GM23338 (cell line): ENCODE measurements around the gene HEPACAM2. TPM values are rescaled to one million over a fixed set of nuclear protein-coding genes. Genes with fewer than 3 reads are reported as not detected.

Source experiments
- ATAC-seq: fragments of 200-7000 bp; cut with Tn5 transposase; 3 replicates; pipeline ENCODE4 v1.9.1; 2020
- DNase-seq: peaks from one replicate; pipeline ENCODE4 v3.0.0-alpha.2; 2015; ENCODE audit warnings: low spot score
- H2AFZ ChIP-seq: fragments of 200-600 bp; sonication (generic); 2 replicates; pipeline ENCODE4 v1.8.0; 2016; ENCODE audit warnings: antibody characterized with exemption, mild to moderate bottlenecking, moderate library complexity
- H3F3A ChIP-seq: fragments of 200-600 bp; sonication (generic); replicated peaks from 2 replicates; pipeline ENCODE4 v1.8.0; 2017; ENCODE audit warnings: antibody characterized with exemption, mixed run types, low read depth
- H3K27ac ChIP-seq: fragments of 200-600 bp; sonication (generic); 2 replicates; pipeline ENCODE4 v1.6.1; 2016; ENCODE audit warnings: low read depth
- H3K27me3 ChIP-seq: fragments of 200-600 bp; sonication (generic); 2 replicates; pipeline ENCODE4 v1.8.0; 2016; ENCODE audit warnings: mild to moderate bottlenecking, mixed run types, moderate library complexity; ENCODE audit not compliant: insufficient read depth
- H3K36me3 ChIP-seq: fragments of 200-600 bp; sonication (generic); 2 replicates; pipeline ENCODE4 v1.8.0; 2016; ENCODE audit warnings: mild to moderate bottlenecking; ENCODE audit not compliant: insufficient read depth
- H3K4me1 ChIP-seq: fragments of 200-600 bp; sonication (generic); 2 replicates; pipeline ENCODE4 v1.8.0; 2016; ENCODE audit warnings: mild to moderate bottlenecking, moderate library complexity; ENCODE audit not compliant: insufficient read depth
- H3K4me2 ChIP-seq: fragments of 200-600 bp; sonication (generic); 2 replicates; pipeline ENCODE4 v1.7.1; 2017; ENCODE audit warnings: mixed run types
- H3K4me3 ChIP-seq: fragments of 200-600 bp; sonication (generic); 2 replicates; pipeline ENCODE4 v1.6.1; 2016; ENCODE audit warnings: mixed run types
- H3K79me2 ChIP-seq: fragments of 200-600 bp; sonication (generic); replicated peaks from 2 replicates; pipeline ENCODE4 v1.8.0; 2017; ENCODE audit warnings: mild to moderate bottlenecking; ENCODE audit not compliant: insufficient read depth
- H3K9me2 ChIP-seq: fragments of 200-600 bp; sonication (generic); 2 replicates; pipeline ENCODE4 v1.8.0; 2017; ENCODE audit not compliant: insufficient read depth
- H4K20me1 ChIP-seq: fragments of 200-600 bp; sonication (generic); replicated peaks from 2 replicates; pipeline ENCODE4 v1.8.0; 2017; ENCODE audit warnings: mild to moderate bottlenecking; ENCODE audit not compliant: insufficient read depth
- H3K27ac Mint-ChIP-seq: 2 replicates; pipeline ENCODE4 v1.8.0; 2020; ENCODE audit warnings: inconsistent platforms, mild to moderate bottlenecking, moderate library complexity, mixed read lengths
- H3K27me3 Mint-ChIP-seq: 3 replicates; pipeline ENCODE4 v1.8.0; 2022; ENCODE audit warnings: low read depth, mild to moderate bottlenecking, moderate library complexity, mixed read lengths, inconsistent platforms; ENCODE audit not compliant: insufficient read depth, poor library complexity
- H3K36me3 Mint-ChIP-seq: 3 replicates; pipeline ENCODE4 v1.8.0; 2021; ENCODE audit warnings: low read depth, mild to moderate bottlenecking, inconsistent platforms, moderate library complexity, mixed read lengths
- H3K4me1 Mint-ChIP-seq: 3 replicates; pipeline ENCODE4 v1.8.0; 2020; ENCODE audit warnings: mild to moderate bottlenecking, inconsistent platforms, mixed read lengths
- H3K4me3 Mint-ChIP-seq: 3 replicates; pipeline ENCODE4 v1.8.0; 2021; ENCODE audit warnings: moderate library complexity, mild to moderate bottlenecking, inconsistent platforms, mixed read lengths
- H3K9me3 Mint-ChIP-seq: 3 replicates; pipeline ENCODE4 v1.8.0; 2020; ENCODE audit warnings: moderate library complexity, mild to moderate bottlenecking, inconsistent platforms, mixed read lengths
- CREB1 ChIP-seq: fragments of 250-450 bp; sonication (Bioruptor Pico); IDR thresholded peaks from 2 replicates; pipeline ENCODE4 v1.5.0; 2020; ENCODE audit warnings: low read depth, mild to moderate bottlenecking, moderate library complexity
- CTCF ChIP-seq, 2 experiments: fragments of 200-600 bp in 1 of 2; sonication (generic) in 1 of 2; conservative IDR thresholded peaks; 2 replicates each; pipeline versions ENCODE4 v1.5.1 to v1.6.1; 2016 to 2017; ENCODE audit warnings: antibody characterized with exemption in 2 of 2, low read depth in 2 of 2, mild to moderate bottlenecking in 2 of 2, moderate library complexity in 1 of 2
- EZH2phosphoT487 ChIP-seq: fragments of 200-600 bp; sonication (generic); IDR thresholded peaks from one replicate; pipeline ENCODE4 v1.8.1; 2018; ENCODE audit warnings: antibody characterized with exemption; ENCODE audit not compliant: unreplicated experiment
- JUNB ChIP-seq: IDR thresholded peaks from one replicate; pipeline ENCODE4 v1.6.1; 2016; ENCODE audit warnings: antibody characterized with exemption; ENCODE audit not compliant: unreplicated experiment
- POLR2AphosphoS5 ChIP-seq: IDR thresholded peaks from 2 replicates; pipeline ENCODE4 v1.6.1; 2016; ENCODE audit warnings: antibody characterized with exemption, low read depth
- STAT1 ChIP-seq: IDR thresholded peaks from one replicate; pipeline ENCODE4 v1.6.1; 2016; ENCODE audit warnings: antibody characterized with exemption; ENCODE audit not compliant: unreplicated experiment
- ZNF331 ChIP-seq: fragments of 250-450 bp; sonication (Bioruptor Pico); IDR thresholded peaks from 2 replicates; pipeline ENCODE4 v1.5.0; 2020; ENCODE audit warnings: low read depth, mild to moderate bottlenecking, moderate library complexity
- ZNF462 ChIP-seq: fragments of 250-450 bp; sonication (Bioruptor Pico); IDR thresholded peaks from 2 replicates; pipeline ENCODE4 v1.5.0; 2020; ENCODE audit warnings: mild to moderate bottlenecking, moderate library complexity
- polyA plus RNA-seq: library from polyadenylated mRNA; unstranded; fragments of >200 nt; fragmentation: Nextera tagmentation; extraction: Ambion mirVana; gene quantifications from 2 replicates; pipeline ENCODE4 v1.2.1, GENCODE V29; 2016
- total RNA-seq: library from RNA; depleted of rRNA; stranded (reverse); fragments of >200 nt; shearing (Covaris generic); gene quantifications from 2 replicates; pipeline ENCODE4 v1.2.3, GENCODE V29; 2014

Gene HEPACAM2
- total and polyA plus RNA-seq, 2 experiments from 2014 or later: not detected

- H3K27ac Mint-ChIP-seq: no peak overlapping the region
- H3K36me3 Mint-ChIP-seq: no peaks in the 10 kb centered on the region
- Histone ChIP-seq H3K4me2 (no peak overlapping the region), H2AFZ (no peak overlapping the region), H3F3A (no peaks in the 10 kb centered on the region), H3K4me1 (no peaks in the 10 kb centered on the region), H3K27me3 (no peaks in the 10 kb centered on the region), H3K4me3 (no peak overlapping the region), H3K9me2 (no peaks in the 10 kb centered on the region), H3K27ac (no peak overlapping the region), H4K20me1 (no peaks in the 10 kb centered on the region), H3K79me2 (no peaks in the 10 kb centered on the region), H3K36me3 (no peaks in the 10 kb centered on the region)
- peaks cover 2% of the 10 kb centered on the region for H3K27me3 Mint-ChIP-seq
- H3K4me1 Mint-ChIP-seq: no peaks in the 10 kb centered on the region
- H3K9me3 Mint-ChIP-seq: peaks cover under 1% of the 10 kb centered on the region; the same call in 1 of the 3 replicates
- TF ChIP-seq STAT1: no peak
- TF ChIP-seq EZH2phosphoT487: no peak
- no peak for TF ChIP-seq CREB1 (CRISPR knock-in tag)
- TF ChIP-seq CTCF (conservative IDR thresholded peaks at IDR 0.05; ENCODE audit: low read depth in 2 of 2): no peak
- no peak for TF ChIP-seq ZNF462 (CRISPR knock-in tag)
- no peak for TF ChIP-seq JUNB
- TF ChIP-seq POLR2AphosphoS5: no peak
- no peak for TF ChIP-seq ZNF331
- DNase-seq (no peak), ATAC-seq (no peak)
- no peak overlapping the region for H3K4me3 Mint-ChIP-seq
Measured at GRCh38 chr7:93156884-93157283, 69.4 kb downstream of the HEPACAM2 start.
